Spleen (tissue), 11 donors: ENCODE results near the gene PLAAT4. TPM values are rescaled to one million over a fixed set of nuclear protein-coding genes. Genes with fewer than 3 reads are reported as not detected.

Experiments used
- DNase-seq: peaks from one replicate; pipeline ENCODE4 v3.0.0-alpha.2; 2020
- H3K27ac ChIP-seq, 8 donors: fragments of 200-600 bp; sonication (generic) in 7 of 8; 1 replicate in 4 of 8; 2 replicates in 4 of 8; pipeline versions ENCODE4 v1.5.0 to v1.8.0; 2016 to 2021; ENCODE audit warnings: inconsistent platforms in 4 of 8, mild to moderate bottlenecking in 4 of 8, moderate library complexity in 1 of 8
- H3K27me3 ChIP-seq, 7 donors: fragments of 200-600 bp; sonication (generic) in 6 of 7; replicated peaks in 1 of 7; 1 replicate in 4 of 7; 2 replicates in 3 of 7; pipeline versions ENCODE4 v1.5.0 to v1.8.0; 2016 to 2021; ENCODE audit warnings: inconsistent platforms in 3 of 7, mild to moderate bottlenecking in 1 of 7
- H3K36me3 ChIP-seq, 6 donors: fragments of 200-600 bp; sonication (generic) in 5 of 6; 1 replicate in 4 of 6; 2 replicates in 2 of 6; pipeline versions ENCODE4 v1.5.0 to v1.8.0; 2016 to 2021; ENCODE audit warnings: inconsistent platforms in 2 of 6
- H3K4me1 ChIP-seq, 6 donors: fragments of 200-600 bp; sonication (generic) in 5 of 6; 1 replicate in 3 of 6; 2 replicates in 3 of 6; pipeline versions ENCODE4 v1.5.0 to v1.8.0; 2016 to 2021; ENCODE audit warnings: inconsistent platforms in 3 of 6
- H3K4me3 ChIP-seq, 8 donors: fragments of 200-600 bp; sonication (generic) in 7 of 8; 1 replicate in 4 of 8; 2 replicates in 4 of 8; pipeline versions ENCODE4 v1.5.0 to v1.8.0; 2016 to 2021; ENCODE audit warnings: inconsistent platforms in 4 of 8, mild to moderate bottlenecking in 4 of 8, moderate library complexity in 2 of 8
- H3K9me3 ChIP-seq, 8 donors: fragments of 200-600 bp; sonication (generic) in 7 of 8; 1 replicate in 4 of 8; 2 replicates in 4 of 8; pipeline versions ENCODE4 v1.5.0 to v1.8.0; 2016 to 2021; ENCODE audit warnings: inconsistent platforms in 4 of 8
- CTCF ChIP-seq, 11 experiments: fragments of 200-600 bp in 7 of 11; fragments of 450-650 bp in 4 of 11; sonication (generic) in 4 of 11; IDR thresholded peaks in 8 of 11; conservative IDR thresholded peaks in 3 of 11; 1 replicate in 7 of 11; 2 replicates in 4 of 11; pipeline versions ENCODE4 v1.4.0 to v1.8.0; 2016 to 2021; ENCODE audit warnings: antibody characterized with exemption in 11 of 11, inconsistent platforms in 4 of 11, mild to moderate bottlenecking in 1 of 11
- POLR2A ChIP-seq, 3 donors: fragments of 450-650 bp; IDR thresholded peaks; one replicate each; pipeline ENCODE4 v1.5.1; 2017; ENCODE audit warnings: antibody characterized with exemption in 3 of 3, mild to moderate bottlenecking in 1 of 3
- POLR2AphosphoS5 ChIP-seq, 3 donors: sonication (generic); formaldehyde crosslinking; IDR thresholded peaks; one replicate each; pipeline ENCODE4 v1.5.1; 2017; ENCODE audit warnings: antibody characterized with exemption in 3 of 3
- WGBS, 5 donors: extraction: QIAGEN DNeasy Blood & Tissue Kit in 3 of 5; methylation state at CpG; one replicate each; pipeline versions ENCODE4 v1.1.5 to v1.1.7; 2013 to 2018; 5-methylcytosine and 5-hydroxymethylcytosine counted together
- intact Hi-C: fragments of 100-400 bp; cut with DNase I; formaldehyde crosslinking; loops from one replicate; pipeline ENCODE4 v1.15.0; 2023; ENCODE audit warnings: low total_unique reads
- polyA plus RNA-seq, 3 donors: library from polyadenylated mRNA; stranded (reverse); fragments of 200-250 nt; gene quantifications; one replicate each; pipeline ENCODE4 v1.2.1, GENCODE V29; 2013
- total RNA-seq, 7 donors: library from RNA; depleted of rRNA in 3 of 7; stranded (reverse); fragments of >200 nt in 3 of 7; fragmentation: NEBNext Ultra II Directional in 4 of 7; extraction: Animal tissue kit (Norgen Biotek cat#: 25700) in 4 of 7; gene quantifications; one replicate each; pipeline versions ENCODE4 v1.1.0 to v1.2.1, GENCODE V29; 2016 to 2021
- donor health status: healthy with polysubstance abuse.
- donor health status: DM: no; HTN: no; CAD: no; lungs with moderate emphysema.
- donor health status: DM: no; HTN: no; CAD: no.
- donor health status: Bipolar disorder and iron deficiency.
- donor health status: healthy.
- donor health status: DM: no; HTN: no; CAD: no.
- donor health status: DM: yes; HTN: yes; CAD: no.

The PLAAT4 gene
- total and polyA plus RNA-seq, 10 donors: 55.6 to 105 (median 68.1) TPM

DNA sequence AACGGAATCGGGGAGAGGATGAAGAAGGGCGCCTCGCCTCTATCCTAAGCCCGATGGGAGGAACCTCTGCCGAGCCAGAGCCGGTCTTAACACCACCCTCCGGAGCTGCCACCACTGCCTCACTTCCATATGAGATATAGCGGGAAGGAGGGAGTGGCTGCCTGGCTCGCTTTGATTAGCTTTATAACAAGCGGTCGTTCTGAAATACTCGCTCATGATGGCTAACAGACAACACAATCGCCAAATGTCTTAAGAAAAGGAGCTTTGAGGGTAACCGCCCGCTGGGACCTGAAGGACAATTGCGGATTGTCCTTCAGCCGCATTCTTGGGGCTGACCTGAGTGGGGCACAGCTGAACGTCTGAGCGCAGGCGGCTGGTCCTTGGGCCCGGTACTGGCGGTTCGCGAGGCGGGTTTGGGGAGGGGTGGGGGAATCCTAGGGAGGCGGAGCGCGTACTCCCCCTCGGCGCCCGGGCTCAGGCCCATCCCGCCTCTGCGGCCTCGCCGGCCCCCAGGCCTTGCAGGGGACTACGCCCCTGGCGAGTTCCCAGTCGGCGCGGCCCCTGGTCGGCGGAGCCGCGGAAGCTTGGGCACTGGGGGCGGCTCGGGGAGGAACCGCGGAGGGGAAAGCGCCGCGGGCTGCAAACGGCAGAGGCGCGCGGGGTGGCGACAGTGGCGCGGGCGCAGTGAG is 45.9 kb upstream of the PLAAT4 start, which contains the start of gene PLAAT5:
Gene PLAAT5 (minus strand): TSS at position 617 of the 689 bp plus-strand sequence. CDS start 133 bp downstream, at position 484.
- WGBS, 5 donors: 12 to 21% (median 16%) methylated on average over 46 to 60 of the region's 60 CpGs
- Histone ChIP-seq H3K27ac (peak within 1 kb of the TSS in 6 of 8 donors; percentile 5 to 55 (median 28)), H3K36me3 (no peaks in the 10 kb centered on the region), H3K27me3 (peaks cover 0 to 34% (median 7%) of the 10 kb centered on the region in 7 donors), H3K4me3 (peak within 1 kb of the TSS; percentile 28 to 68 (median 42)), H3K4me1 (peaks cover 6 to 36% (median 16%) of the 10 kb centered on the region in 6 donors), H3K9me3 (peaks cover 0 to 10% (median 6%) of the 10 kb centered on the region in 8 donors)
- no peak for TF ChIP-seq POLR2A (IDR thresholded peaks at IDR 0.05)
- peak in 2 of 3 donors; percentile 12 to 54 for TF ChIP-seq POLR2AphosphoS5 (IDR thresholded peaks at IDR 0.05)
- DNase-seq: peak; percentile 83
- intact Hi-C loops: no loop called here

- H3K4me1 ChIP-seq: peaks cover 6 to 36% (median 16%) of the 10 kb centered on the region in 6 donors
- TF ChIP-seq POLR2AphosphoS5 (IDR thresholded peaks at IDR 0.05) (no peak), POLR2A (IDR thresholded peaks at IDR 0.05) (no peak), CTCF (IDR thresholded peaks at IDR 0.05 in 8 of 11, conservative IDR thresholded peaks at IDR 0.05 in 3 of 11) (no peak)
- H3K27ac ChIP-seq: peak overlapping the region in 5 of 8 donors; percentile 5 to 55 (median 33)
- H3K36me3 ChIP-seq: no peaks in the 10 kb centered on the region
- H3K27me3 ChIP-seq: peaks cover 0 to 34% (median 7%) of the 10 kb centered on the region in 7 donors
- intact Hi-C loops: no loop called here
- H3K4me3 ChIP-seq: peak overlapping the region; percentile 28 to 68 (median 42)
- peaks cover 0 to 5% (median under 1%) of the 10 kb centered on the region in 8 donors for H3K9me3 ChIP-seq
- WGBS, 5 donors: 2 to 4% (median 3%) methylated on average over 13 of the region's 13 CpGs
- DNase-seq: no peak
Measured at GRCh38 chr11:63491240-63491587, 45.4 kb upstream of the PLAAT4 start.

GRCh38 chr11:63491636-63492372 is 44.8 kb upstream of the PLAAT4 start:
- Histone ChIP-seq H3K9me3 (no peaks in the 10 kb centered on the region), H3K27me3 (peaks cover 0 to 34% (median 7%) of the 10 kb centered on the region in 7 donors), H3K27ac (no peak overlapping the region), H3K4me1 (peaks cover 6 to 36% (median 16%) of the 10 kb centered on the region in 6 donors), H3K4me3 (peak overlapping the region in 5 of 8 donors; percentile 40 to 68 (median 46)), H3K36me3 (no peaks in the 10 kb centered on the region)
- DNase-seq: no peak
- TF ChIP-seq CTCF (IDR thresholded peaks at IDR 0.05 in 8 of 11, conservative IDR thresholded peaks at IDR 0.05 in 3 of 11): no peak
- no peak for TF ChIP-seq POLR2A (IDR thresholded peaks at IDR 0.05)
- no peak for TF ChIP-seq POLR2AphosphoS5 (IDR thresholded peaks at IDR 0.05)
- intact Hi-C loops: no loop called here
- WGBS, 5 donors: 36 to 55% (median 46%) methylated on average over 11 of the region's 11 CpGs

DNA sequence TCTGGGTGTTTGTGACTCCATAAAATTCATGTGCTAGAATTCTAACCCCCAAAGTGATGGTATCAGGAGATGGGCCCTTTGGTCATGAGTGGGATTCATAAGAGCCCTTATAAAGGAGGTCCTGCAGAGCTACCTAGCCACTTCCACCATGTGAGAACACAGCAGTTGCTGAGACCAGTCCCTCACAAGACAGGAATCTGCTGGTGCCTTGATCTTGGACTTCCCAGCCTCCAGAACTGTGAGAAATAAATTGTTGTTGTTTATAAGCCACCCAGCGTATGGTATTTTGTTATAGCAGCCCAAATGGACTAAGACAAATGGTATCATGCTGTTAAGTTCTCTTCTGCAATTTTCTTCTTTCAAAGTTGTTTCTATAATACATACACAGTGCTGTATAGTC is 44.2 kb upstream of the PLAAT4 start:
- H3K27me3 ChIP-seq: peaks cover 0 to 34% (median 7%) of the 10 kb centered on the region in 7 donors
- no peak overlapping the region for H3K4me3 ChIP-seq
- no peaks in the 10 kb centered on the region for H3K36me3 ChIP-seq
- H3K4me1 ChIP-seq: peaks cover 6 to 36% (median 16%) of the 10 kb centered on the region in 6 donors
- no peak for DNase-seq
- no peaks in the 10 kb centered on the region for H3K9me3 ChIP-seq
- TF ChIP-seq CTCF (IDR thresholded peaks at IDR 0.05 in 8 of 11, conservative IDR thresholded peaks at IDR 0.05 in 3 of 11) (no peak), POLR2AphosphoS5 (IDR thresholded peaks at IDR 0.05) (no peak), POLR2A (IDR thresholded peaks at IDR 0.05) (no peak)
- no peak overlapping the region for H3K27ac ChIP-seq
- intact Hi-C loops: no loop called here
- WGBS, 5 donors: 91 to 97% (median 96%) methylated on average over 1 of the region's 1 CpG
